ENCODE data around the gene KHDRBS1.

DNA sequence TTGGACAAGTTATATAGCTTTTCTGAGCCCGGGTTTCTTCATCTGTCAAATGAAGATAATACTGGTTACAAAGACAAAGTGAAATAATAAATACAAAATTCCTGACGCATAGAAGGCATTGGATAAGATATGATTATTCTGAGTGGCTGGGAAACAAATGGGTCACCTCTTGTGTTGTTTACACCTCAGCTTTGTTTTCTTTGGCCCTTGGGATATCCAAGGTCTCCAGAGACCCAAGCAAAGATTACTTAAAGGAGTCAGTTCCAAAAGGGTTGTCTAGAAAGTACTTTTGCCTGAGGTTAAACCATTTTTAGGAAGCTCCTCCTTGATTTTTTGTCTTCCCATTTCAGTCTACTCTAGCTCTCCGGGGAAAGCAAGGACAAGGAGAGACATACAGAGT lies 9.7 kb downstream of the KHDRBS1 start:
- TF ChIP-seq, protein P1, sequence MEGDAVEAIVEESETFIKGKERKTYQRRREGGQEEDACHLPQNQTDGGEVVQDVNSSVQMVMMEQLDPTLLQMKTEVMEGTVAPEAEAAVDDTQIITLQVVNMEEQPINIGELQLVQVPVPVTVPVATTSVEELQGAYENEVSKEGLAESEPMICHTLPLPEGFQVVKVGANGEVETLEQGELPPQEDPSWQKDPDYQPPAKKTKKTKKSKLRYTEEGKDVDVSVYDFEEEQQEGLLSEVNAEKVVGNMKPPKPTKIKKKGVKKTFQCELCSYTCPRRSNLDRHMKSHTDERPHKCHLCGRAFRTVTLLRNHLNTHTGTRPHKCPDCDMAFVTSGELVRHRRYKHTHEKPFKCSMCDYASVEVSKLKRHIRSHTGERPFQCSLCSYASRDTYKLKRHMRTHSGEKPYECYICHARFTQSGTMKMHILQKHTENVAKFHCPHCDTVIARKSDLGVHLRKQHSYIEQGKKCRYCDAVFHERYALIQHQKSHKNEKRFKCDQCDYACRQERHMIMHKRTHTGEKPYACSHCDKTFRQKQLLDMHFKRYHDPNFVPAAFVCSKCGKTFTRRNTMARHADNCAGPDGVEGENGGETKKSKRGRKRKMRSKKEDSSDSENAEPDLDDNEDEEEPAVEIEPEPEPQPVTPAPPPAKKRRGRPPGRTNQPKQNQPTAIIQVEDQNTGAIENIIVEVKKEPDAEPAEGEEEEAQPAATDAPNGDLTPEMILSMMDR (IDR thresholded peaks at IDR 0.05; ENCODE audit: insufficient read depth, low read depth, low read length), result no peak
- TF ChIP-seq EZH2 (IDR thresholded peaks at IDR 0.05; ENCODE audit: insufficient read depth, low read length), result no peak
